Brain pericyte (primary cell): ENCODE data around the gene SLC30A10.
"Not testable (repeated sequence)": the region's sequence is repeated elsewhere in the genome, so short reads cannot be mapped to it uniquely, and the experiment has no call there.

Source experiments
- DNase-seq: peaks from one replicate; pipeline ENCODE4 v3.0.0-alpha.2; 2012; ENCODE audit warnings: low read depth, low spot score

The SLC30A10 gene

DNA sequence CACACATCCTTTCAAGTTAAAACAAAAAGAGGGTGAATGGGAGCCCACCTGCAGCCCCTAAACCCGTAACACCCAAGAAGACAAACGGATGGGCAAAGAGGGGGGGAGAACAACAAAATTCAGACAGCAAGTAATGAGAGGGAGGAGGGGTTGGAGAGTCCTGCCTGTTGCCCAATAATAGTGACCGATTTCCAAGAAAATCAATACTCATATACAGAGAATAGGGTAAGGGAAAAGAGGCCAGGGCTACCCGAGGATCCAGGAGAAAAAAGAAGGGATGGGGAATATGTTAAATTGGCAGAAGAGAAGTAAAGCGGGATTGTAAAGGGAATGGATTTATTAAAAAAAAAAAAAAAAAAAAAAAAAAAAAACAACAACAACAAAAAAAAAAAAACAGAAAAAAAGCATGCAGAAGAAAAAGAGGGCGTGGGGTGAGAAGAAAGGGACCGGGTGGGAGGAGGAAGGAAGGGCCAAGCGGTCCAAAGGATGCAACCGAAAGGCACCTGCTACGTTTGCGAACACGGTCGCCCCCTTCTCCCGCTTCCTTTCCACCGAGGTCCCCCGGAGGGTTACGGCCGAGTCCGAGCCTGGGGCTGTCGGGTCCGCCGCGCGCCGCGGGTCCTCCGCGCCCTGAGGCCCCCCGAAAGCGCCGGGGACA lies 930 bp downstream of the SLC30A10 start:
- DNase-seq = no peak

DNA sequence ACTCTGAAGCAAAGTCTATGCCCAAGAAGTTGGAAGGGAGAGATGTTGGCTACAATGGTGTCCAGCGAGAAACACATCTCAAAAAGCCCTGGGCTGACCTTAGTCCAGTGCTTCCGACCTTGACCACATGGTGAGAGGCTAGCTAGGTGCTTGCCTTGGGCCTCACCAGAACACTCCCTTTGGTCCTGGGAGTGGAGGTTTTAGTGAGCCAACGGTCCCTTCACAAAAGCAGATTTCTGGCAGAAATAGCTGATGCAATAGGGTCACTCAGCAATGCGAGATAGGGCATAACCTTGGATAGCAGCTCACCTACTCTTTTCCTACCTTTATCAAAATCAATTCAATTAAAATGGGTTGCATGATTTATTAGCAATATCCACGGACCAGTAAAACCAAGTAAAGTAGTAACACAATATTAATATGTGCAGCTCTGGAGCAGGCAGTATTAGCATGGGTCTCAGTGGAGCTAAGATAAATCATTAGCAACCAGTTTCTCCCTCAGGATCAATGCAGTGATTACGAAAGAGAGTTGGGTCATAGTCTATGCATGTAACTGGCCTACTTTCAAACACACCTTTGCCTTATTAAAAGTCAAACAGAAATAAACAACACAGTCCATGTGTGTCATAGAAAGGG lies 1.9 kb downstream of the SLC30A10 start:
- no peak for DNase-seq

DNA sequence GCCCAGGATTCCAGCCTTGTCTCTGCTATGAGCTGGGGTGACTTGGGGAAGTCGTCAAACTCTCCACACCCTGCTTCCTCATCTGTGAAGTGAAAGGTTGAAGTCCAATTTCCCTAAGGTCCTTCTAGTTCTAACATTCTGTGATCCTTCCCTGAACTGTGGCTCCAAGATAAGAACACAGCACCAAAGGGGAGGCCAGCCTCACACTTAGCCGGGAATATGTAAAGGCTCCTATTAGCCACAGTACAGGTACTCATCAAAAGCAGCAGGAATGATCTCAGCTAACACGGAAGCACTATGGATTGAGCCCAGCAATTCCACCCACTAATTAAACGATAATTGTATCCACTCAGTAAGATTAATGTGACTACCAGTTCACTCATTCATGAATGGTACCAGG lies 4.0 kb downstream of the SLC30A10 start:
- DNase-seq = no peak

DNA sequence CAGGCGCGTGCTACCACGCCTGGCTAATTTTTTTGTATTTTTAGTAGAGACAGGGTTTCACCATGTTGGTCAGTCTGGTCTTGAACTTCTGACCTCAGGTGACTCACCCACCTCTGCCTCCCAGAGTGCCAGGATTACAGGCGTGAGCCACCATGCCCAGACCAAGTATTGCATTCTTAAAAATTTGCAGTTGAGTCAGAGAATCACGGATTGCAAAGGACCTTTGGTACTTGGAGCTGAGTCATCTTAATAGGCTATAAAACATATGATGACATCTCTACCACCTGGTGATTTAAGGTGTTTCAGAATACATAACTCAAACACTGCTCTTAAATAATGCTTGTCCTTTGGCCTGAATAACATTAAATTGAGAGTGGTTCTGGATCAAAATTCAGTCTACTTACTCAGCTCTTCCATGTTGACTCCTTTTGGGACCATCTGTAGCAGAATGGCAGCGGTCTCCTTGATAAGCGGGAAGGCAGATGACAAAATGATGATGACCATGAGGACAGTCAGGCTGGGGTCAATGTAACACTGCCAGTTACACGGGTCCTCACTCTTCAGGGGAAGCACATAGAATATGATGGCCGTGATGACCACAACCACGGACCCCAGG lies 10.4 kb downstream of the SLC30A10 start:
- no peak for DNase-seq

DNA sequence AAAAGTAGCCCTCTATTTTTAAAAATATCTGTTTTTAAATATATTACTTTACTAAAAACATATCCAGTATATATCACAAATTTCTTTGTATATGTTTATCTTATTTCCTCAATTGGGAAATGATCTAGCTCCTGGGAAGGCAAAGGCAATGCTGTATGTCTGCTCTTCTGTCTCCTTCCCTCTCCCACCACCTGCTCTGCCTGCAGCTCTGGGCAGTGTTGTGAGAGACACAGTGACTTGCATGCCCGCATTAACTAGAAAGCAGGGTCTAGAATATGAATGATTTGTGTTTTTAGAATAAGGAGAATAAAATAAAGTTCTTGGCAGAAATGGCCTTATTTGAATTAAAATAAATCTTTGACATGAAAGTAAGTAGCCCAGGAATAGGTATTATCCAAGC lies 11.1 kb downstream of the SLC30A10 start:
- no peak for DNase-seq

DNA sequence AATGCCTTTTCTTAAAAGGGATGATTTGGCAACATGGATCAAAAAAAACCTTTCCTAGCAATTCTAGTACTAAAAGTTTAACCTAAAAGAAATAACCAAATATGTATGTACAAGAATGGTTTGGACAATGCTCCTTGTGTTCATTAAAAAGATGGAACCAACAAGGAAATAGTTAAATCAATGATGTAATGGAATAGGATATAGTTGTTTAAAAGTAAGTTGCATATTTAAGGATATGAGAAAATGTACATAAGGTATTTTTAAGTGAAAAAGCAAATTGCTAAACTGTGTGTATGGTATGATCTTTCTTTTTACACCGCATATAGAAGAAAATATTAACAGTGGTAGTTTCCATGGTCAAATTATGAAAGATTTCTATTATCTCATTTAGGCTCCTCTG lies 12.1 kb downstream of the SLC30A10 start:
- DNase-seq = no peak

DNA sequence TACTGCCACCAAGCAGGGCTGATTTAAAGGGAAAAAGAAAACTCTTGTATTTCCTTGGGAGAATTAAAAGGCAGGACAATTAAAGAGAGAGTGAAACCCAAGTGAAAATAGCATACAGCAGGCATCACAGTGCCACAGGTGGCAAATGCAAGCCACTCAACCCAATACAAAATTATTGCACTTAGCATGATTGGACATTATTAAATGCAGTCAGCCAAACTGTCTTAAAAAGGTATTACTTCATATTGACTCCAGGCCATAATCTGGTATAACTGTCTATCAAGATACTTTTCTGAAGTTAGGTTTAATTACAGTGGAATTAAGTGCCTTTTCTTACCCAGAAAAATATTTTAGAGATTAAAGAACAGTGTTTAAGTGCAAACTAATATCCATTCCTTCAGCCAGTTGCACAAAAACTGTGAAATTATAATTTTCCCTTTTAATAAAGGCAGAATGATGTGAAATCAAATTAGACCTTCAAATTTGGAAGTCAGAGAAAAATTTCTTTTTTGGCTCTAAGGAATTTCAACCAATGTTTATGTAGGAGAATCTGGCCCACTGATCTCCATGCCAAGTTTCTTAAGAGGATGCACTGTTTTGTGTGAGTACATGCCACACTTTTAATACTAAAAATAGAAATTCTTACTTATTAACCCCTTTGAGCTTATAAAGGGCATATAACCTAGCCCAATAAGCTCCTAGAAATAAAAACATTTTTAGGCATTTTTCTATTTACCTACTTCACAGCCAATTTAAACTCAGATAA lies 15.2 kb downstream of the SLC30A10 start:
- DNase-seq = no peak

DNA sequence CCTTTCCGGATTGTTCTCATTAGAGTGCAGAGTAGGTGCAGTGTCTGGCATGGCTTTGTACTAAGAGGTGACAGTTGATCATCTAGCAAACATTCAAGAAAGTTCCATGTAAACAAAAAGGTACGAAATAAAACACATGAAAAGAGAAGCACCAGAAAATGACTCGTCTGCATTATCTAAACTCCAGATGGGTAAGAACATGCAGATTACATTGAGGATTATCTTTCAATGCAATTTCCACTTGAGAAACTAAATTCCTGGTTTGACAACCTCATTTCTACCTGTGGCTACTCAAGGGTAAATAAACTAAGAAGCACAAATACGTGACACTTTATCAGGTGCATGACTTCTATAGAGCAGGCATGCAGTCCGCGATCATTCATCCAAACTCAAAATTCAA lies 17.6 kb downstream of the SLC30A10 start:
- no peak for DNase-seq

DNA sequence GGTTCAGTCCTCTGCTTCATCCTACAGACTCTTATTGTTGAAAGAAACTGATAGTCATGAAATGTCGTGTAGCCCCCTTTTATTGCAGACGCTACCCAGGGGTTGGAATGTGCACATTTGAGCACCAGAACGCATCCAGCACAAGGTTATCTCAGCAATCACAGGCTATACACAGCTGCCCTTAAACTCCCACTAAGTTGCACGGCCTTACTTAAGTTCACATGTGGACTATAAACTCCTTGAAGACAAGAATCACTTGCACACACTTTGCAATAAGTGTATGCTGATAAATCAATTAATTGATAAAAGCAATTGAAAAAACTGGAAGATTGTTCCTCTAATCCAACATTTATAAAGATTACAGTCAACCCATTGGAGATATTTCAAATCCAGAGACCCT lies 18.9 kb downstream of the SLC30A10 start:
- no peak for DNase-seq

DNA sequence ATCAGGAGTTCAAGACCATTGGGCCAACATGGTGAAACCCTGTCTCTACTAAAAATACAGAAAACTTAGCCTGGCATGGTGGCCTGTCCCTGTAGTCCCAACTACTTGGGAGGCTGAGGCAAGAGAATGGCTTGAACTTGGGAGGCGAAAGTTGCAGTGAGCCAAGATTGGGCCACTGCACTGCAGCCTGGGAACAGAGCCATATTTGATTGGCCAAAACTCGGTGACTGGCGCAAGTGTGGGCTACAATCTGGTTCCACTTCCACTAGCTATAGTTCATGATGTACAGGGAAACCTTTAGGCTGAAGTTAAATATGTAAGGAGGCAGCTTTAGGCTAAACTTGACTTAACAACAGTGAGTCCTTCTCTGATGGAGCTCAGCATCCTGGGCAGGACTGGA lies 20.2 kb downstream of the SLC30A10 start:
- no peak for DNase-seq

DNA sequence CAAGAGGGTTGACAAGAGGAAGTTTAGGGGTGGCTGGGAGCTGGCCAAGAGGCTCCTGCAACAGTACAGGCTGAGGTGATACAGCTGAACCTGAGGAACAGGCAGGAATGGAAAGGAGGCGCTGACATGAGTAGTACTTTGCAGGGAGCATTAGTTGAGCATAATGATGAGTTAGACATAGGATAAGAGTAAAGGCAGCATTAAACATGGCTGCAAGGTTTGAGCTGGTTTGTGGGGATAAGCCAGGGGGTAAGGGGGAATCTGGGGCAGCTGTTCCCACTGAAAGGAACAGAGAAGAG lies 20.6 kb downstream of the SLC30A10 start:
- DNase-seq = no peak

DNA sequence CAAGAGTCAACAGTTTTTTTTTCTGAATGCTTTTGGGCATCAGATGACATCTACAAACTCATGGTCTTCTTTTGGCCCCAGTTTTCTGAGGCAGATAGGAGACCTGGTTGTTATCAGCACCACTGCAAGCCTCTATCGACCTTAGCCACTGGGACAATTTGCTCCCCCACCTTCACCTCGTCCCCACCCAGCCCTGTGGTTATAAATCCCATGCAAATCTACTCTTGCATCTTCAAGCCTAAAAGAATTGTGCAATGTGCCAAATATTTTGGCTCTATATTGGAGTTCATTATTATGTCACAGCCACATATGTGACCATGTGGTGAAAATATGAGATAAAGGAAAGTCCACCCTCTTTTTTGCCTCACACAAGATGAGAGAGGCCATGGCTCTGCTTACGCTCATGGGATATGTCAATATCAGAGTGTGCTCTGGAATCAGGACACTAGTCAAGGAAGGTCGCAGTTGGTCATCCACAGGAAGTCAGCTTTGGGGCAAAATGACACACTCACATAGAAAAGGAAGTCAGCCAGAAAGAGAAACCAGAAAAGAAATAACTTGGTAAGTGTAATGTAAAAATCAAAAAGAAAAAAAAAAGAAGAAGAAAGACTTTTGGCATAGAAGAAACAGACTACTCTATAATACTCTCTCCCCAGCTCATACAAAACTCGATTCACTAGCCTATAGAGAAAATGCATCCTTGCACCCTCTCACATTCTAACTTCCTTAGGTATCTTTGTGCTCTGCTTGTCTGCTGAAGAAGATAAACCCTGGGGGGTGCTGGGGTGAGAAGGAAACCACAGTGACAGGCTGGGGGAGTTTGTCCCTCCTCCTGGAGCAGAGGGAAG lies 21.2 kb downstream of the SLC30A10 start:
- DNase-seq = no peak

DNA sequence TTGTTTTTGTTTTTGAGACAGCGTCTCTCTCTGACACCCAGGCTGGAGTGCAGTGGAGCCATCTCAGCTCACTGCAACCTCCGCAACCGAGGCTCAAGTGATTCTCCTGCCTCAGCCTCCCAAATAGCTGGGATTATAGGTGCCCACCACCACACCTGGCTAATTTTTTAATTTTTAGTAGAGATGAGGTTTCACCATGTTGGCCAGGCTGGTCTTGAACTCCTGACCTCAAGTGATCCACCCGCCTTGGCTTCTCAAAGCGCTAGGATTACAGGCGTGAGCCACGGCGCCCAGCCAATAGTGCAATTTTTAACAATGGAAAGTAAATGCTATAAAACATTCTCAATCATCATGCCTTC lies 21.8 kb downstream of the SLC30A10 start:
- DNase-seq = not testable (repeated sequence)

DNA sequence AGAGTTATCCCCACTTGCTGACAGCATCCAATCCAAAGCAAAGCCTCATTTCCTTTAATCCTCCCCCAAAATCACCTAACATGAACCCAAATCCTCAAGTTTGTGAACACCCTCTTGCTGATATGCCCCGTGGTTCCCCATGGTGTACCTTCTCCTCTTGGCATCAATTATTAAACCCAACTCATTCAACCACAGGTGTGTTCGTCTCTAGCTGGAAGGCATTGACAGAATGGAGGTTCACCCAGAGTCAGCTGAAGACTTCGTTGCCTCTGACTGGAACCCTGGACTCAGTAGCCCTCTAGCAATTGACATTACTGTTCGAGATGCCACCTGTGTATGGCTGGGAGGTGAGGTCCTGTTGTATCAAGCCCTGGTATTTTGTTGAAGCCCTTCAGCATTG lies 22.8 kb downstream of the SLC30A10 start:
- no peak for DNase-seq

DNA sequence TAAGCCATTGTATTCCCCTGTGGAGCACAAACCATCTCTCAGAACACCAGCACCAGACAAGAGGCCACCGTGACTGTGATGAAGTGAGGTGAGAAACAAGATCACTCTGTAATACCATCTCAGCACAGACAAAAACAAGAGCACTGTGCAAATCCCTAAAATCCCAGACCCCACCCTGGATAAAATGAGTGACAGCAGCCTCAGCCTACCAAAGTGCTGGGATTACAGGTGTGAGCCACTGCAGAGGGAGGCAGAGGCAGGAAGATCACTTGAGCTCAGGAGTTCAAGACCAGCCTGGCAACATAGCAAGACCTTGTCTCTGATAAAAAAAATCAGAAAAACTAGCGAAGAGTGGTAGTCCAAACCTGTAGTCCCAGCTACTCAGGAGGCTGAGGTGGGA lies 23.4 kb downstream of the SLC30A10 start:
- DNase-seq = no peak

DNA sequence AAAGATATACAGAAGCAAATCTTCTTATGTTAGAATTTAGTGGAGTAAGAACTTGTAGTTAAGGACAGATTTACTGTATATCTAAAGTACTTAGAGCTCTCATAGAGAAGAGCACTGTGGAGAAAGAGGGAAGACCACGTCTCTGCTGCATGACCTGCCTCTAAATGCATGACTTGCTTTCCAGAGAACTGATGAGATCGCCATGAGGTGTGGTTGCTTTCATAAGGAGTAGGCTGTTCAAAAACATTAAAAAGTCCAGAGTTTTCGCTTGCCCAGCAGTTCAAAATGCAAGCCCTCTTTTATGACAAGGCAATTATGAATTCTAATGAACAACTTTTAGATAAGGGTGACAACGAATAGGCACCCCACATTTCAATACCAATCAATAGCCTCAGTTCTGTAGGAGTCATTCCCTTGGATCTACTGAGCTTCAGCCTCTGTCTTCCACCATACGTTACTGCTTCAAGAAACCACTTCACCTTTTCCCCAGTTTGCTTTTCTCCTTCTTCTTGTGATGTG lies 24.9 kb downstream of the SLC30A10 start:
- no peak for DNase-seq

DNA sequence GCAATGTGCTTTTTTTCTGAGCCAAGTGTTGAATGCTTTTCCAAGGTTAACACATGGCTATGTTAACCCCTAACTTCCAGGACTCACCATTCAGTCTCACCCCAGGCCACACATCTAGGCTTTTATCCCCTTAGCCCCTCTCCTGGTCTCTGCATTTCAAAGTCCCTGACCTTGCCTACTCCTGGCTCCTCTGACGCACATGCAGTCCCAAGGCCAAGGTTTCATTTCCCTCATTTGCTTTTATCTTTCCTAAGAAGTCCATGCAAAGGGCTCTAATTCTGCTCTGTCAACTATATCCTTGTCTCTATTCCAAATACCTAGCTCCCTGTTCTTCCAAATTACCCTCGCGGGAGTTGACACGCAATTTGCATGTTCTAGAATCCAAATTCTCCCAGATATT lies 25.4 kb downstream of the SLC30A10 start:
- no peak for DNase-seq

DNA sequence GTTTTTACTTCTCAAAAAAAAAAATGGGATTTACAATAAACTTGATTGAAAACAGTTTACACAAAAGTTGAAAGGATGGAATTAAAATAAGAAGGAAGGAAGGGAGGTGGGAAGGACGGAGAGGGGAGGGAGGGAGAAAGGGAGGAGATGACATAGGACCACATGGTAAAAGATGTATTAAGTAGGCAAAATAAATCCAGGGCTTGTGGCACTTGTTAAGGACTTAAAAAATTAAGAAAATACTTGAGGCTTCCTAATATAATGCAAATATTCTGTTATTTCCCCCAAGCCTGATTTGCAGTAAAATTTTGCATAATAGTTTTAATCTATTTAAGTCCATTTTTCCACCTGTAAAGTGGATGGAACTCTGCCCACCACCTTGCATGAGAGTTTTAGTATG lies 27.5 kb downstream of the SLC30A10 start:
- DNase-seq = no peak

DNA sequence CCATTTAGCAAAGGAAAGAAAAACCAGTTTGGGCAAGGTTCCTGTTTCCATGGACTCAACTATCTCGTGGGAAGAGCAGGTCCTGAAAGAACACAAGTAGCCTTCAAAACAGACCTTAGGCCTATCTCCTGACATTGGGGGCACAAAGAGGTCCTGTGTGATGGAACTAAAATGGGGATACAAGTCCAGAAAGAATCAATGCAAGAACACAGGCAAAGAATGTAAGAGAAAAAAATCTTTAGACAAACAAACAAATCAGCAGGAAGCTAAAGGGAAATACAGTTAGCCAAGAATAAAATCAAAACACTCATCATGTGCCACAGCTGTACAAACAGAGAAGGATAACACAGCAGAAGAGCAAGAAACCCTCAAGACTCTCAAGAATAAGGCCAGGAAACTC lies 28.2 kb downstream of the SLC30A10 start:
- DNase-seq = peak; percentile 94

DNA sequence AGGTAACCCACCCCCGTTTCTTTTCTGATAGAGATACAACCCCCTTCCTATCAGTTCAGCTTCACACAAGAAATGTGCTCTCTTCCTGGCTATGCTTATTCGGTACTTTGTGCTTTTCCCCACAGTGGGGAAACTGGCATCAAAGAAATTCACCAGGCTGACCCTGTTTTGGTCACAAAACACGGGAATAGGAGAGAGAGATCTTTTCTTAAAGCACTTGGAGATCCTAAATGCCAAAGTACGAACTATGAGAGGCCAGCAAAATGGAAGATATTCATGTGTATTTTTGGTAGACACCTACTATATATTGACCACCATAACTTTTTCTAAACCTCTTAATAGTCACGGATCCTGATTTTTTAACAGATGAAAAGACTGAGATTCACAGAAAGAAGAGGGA lies 30.0 kb downstream of the SLC30A10 start:
- no peak for DNase-seq

DNA sequence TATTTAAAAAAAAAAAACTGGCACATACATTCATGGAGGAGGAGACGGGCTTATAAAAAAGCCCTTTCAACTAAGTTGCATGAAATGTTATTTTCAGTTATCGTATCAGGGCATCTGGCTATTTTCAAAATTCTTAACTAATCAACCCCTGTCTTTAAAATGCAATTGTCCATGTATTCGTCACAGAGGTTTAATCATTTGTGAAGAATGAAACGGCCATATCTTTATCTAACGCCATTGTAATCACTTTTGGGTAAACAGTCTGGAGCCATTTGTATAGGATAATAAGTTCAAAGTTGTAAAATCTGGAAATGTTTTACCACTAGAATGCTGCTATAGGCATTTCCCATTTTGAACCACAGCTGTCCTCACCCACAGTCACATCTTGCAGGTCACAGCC lies 30.4 kb downstream of the SLC30A10 start:
- DNase-seq = no peak

DNA sequence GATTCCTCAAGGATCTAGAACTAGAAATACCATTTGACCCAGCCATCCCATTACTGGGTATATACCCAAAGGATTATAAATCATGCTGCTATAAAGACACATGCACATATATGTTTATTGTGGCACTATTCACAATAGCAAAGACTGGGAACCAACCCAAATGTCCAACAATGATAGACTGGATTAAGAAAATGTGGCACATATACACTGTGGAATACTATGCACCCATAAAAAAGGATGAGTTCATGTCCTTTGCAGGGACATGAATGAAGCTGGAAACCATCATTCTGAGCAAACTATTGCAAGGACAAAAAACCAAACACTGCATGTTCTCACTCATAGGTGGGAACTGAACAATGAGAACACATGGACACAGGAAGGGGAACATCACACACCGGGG lies 36.1 kb downstream of the SLC30A10 start:
- DNase-seq = not testable (repeated sequence)
